NCI-H345 treated with DMSO at 0.1 percent for 48 hours (cell line): Measurements from ENCODE around the gene AQP12B.

Source experiments
- DNase-seq: peaks from one replicate; lab custom pipeline; 2025; ENCODE audit not compliant: unreplicated experiment; lab: John Stamatoyannopoulos, UW

AQP12B gene

DNA sequence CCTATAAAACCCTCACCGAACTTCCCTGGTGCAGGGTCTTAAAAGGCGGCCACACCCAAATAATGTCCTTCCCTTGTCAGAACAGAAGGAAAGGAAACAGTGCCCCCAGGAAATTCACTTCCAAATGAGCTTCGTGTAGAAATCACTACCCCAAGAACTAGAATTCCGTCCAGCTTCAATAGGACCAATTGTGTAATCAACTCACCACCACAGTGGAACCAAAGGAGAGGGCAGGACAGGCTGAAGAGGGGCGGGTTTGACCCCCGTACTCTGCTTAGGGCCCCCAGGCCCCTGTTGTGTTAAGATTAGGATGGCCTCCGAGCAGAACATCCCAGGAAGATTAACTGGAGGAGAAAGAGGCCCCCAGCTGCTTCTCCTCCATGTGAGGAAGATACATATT, 33.4 kb downstream of the AQP12B start:
- DNase-seq, result no peak

DNA sequence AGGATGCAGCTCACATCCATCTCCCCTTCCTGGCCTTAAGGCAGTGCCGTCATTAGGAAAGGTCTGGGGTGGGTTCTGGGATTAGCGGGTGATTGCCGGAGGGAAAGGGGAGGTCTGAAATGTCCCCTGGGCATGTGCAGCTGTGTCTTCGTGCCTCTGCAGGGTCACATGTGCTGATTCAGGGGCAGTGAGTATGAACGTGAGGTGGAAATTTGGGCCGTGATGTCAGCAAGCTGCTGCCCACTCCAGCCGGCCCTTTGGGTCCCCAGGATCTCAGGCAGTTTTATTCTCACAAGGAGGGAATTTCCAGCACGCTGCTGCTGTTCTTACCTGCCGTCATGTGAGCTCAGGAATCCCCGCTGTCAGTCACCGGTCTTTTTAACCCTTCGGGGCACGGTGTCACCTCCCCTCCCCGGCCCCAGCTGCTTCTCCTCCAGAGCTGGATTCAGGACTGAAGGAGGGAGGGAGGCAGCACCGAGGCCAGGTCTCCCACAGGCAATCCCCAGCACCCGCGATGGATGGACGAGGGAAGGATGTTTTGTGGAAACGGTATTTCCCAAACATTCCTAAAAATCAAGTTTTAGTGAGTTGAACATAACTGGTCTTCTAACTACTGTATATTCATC, 33.9 kb downstream of the AQP12B start:
- no peak for DNase-seq

DNA sequence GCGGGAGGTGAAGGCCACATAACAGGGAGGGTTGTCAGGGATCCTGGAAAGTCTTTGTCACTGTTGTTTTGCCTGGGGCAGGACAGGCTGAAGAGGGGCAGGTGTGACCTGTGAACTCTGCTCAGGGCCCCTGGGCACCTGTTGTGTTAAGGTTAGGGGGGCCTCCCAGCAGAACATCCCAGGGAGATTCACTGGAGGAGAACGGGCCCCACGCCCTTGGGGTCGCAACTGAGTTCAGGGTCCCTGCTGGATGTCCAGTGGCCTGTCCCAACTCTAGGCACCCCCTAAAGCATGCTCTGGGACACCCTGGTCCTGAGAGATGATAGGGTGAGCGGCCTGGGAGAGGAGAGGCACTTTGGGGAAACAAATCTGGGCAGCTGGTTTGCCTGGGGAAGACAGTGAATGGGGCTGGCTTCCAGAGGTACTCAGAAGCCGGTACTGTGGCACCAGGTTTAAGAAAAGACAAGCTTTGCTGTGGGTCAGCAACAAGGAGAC, 34.5 kb downstream of the AQP12B start:
- no peak for DNase-seq

DNA sequence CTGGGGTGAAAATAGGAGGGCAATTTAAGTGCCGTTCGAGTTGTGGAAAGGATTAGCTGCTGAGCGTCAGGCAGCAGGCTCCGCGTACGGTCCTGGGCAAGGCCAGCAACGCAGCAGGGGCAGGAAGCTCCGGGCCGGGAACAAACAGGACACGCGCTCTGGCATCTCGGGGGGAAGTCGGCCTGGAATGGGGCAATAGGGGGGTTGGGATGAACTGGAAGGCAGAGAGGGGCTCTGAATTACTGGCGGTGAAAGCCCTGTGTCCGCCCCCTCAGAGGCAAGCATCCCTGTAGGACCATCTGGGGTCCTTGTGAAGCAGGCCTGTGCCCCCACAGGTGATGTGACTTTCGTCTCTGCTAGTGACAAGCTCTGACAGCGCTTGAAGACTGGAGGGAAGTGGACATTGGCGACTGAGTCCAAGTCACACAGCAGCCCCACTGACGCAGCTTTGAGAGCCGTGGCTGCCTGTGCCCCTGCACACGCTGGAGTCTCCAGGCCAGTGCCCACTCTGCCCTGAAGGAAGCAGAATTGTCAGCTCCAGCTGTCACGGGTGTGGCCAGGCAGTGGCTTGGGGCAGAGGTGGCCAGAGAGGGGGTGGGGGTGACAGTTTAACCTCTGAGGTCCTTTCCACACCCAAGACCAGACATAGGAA, 35.1 kb downstream of the AQP12B start:
- DNase-seq, result no peak

DNA sequence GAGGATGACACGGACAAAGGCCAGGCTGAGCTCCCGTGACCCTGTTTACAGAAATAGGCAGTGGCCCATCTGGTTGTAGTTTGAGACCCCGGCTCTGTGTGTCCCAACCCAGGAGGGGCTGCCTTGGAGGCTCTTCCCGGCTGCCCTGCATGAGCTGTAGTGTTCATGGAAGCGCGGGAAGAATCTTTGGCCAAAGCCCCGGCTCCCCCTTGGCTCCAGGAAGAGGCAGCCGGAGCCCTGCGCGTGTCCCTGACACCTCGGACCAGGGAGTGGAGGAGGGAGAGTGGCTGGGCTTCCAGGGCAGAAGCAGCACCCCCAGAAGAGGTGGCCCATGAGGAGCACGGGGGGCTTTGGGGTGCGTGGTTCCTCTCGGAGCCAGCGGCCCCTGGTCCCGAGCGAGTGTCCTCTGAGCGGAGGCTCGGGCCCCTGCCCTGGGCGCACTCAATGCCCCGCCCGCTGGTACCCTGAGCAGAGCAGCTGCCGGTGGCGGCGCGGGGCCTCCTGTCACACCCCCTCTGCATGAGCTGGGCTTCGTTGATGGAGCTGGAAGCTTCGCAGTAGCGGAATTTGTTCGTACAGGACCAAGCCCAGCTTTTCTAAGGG, 35.7 kb downstream of the AQP12B start:
- no peak for DNase-seq

DNA sequence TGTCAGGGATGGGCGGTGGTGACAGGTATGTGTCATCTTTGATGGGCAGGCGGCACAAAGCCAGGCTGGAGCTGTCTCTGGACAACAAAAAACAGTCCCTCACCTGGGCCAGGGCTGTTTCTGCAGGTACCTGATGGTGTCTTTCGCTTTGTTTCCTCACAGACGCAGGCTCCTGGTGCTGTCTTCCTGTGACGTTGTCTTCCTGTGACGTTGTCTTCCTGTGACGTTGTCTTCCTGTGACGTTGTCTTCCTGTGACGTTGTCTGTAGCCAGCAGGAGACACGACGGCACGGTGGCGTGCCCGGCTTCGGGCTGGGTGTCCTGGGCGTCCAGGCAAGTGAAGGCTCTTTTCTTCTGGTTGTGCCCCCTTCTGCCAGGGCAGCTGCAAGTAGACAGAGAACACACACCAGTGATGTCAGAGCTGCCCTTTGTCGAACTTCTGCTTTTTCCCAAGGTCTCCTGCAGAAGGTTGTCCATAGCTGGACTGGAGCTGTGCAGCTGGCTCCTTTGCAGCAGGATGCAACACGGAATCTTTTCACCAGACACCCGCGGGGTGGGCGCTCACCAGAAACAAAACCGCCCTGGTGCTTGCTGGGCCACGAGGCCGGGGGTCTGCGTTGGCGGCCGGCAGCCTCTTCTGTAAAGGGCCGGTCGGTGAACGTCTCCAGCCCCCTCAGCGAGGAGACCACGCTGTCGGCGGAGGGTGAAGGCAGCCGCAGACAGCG, 36.3 kb downstream of the AQP12B start:
- DNase-seq, result no peak

DNA sequence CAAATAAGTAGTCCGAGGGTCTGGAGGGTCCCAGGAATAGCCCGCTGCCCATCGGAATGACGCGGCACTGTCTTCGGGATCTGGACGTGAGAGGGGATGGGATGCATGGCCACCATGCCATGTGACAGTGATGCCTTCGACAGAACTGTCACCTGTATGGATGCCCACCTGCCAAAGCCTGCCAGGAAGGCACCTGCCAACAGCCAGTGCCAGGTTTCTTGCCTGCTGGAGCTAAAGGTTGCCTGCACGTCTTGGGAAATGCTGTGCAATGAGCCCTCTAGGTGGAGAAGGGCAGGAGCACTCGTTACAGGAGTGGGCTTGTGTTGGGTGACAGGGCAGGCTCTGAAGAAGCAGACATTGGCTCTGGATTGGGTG, 36.9 kb downstream of the AQP12B start:
- no peak for DNase-seq

DNA sequence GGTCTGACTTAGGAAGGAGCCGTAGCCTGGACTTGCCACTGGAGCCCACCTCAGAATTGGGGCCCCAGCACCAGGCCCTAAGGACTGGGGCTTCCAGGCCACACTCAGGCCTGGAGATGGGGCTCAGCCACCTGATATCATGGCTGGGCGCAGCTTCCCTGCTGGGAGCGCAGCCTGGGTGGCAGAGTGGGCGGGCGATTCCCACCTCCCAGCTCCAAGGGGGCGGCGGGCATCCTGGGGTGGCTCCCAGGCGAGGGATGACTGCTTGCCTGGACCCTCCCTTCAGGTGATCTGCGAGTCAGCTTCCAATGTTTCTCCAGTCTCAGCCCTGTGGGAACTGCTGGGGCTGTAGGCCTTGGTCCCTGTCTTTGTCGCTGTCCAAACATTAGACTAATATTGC, 37.3 kb downstream of the AQP12B start:
- DNase-seq, result no peak

DNA sequence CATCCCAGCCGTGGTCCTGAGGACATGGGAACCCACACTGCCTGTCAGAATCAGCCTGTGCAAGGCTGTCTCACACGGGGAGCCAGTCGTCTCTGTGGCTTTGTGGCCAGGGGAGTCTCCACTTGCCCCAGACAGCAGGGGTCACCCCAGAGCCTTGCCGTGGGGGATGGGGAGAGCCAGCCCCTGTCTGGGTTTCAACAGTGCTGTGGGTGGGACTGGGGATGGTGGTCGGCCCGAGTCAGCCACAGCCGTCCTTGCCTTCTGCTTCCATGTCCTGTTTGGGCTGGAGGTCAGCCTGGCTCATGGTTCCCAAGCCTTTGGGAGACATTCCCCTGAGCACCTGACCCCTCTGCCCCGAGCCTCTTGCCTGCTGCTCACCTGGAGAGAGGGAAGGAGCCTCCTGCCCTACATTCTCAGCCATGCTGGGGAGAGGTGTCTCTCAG, 37.8 kb downstream of the AQP12B start:
- no peak for DNase-seq

DNA sequence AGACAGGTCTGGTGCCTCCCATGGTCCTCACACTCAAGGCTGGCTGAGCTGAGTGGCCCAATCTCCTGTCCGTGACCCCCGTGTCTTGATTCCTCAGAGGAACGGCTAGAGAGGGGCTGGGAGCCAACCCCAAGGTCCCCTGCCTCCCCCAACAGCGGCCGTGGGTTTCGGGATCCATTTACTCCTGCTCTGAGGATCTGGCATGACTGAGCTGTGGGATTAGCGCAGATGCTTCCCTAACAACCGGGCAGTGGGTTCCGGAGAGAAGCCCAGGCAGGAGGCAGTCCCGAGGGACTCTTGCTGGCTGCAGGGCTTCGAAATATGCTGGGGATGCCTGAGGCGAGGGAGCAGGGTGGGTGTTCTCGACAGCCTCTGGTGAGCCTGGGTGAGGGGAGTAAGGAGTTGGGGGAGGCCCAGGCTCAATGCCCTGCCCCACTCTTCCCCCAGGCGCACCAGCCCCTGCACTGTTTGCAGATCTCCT, 38.5 kb downstream of the AQP12B start:
- no peak for DNase-seq

DNA sequence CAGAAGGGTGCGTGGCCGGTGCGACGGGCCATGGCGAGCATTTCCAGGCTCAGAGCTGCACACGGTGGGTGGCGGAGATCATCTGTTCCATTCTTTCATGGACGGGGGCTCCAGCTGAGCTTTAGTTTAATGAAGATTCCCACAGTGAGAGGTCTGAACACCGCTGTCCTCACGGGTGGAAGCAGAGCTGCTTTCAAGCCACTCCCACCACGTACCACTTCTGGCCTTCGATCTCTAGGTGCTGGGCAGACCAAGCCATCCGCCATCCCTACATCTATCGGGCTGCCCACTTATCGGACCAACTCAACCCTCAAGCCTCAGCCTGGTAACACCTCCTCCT, 38.9 kb downstream of the AQP12B start:
- DNase-seq, result no peak

DNA sequence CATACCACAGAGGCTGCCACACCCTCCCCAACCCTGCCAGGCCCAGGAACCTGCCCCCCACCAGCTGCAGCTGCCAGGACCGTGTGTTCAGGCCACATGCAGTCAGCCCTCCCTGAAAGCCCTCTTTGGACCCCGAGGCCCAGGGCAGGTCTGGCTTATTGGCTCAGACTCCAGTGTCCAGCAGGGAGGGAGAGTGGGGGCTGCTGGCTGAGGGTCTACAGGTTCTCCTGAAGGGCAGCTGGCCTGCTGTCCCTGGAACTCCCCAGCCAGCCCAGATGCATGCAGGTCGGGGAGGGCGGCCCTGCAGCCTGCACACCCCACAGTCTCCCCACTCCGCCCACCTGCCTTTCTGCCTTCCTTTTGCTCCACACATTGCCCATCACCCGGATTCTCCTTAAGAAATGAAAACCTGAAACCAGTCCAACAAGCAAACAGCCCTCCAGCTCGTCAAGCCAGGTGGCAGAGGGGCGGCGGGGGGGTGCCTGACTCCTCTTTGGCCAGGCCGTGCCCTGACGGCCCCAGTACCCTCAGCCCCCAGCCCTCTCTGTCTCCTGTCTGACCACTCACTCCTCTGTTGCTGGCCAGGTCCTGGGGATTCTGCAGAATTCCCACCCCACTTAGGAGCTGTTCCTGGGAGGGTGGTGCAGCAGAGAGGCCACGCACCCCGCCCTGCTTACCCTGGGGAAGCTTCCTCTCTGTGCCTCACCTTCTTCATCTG, 39.4 kb downstream of the AQP12B start:
- no peak for DNase-seq

DNA sequence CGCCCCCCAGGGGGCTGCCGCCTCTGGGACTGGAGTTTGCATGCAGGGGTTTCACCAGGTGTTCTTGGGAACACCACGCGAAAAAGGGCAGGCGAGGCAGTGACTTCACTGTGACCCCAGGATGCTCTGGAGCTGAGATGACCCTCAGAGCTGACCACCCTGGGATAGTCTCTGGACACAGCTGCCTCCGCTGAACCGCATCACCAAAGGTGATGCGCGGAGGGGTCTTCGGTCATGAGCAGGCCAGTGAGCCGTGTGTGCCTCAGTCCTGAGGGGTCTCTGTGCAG, 39.9 kb downstream of the AQP12B start:
- no peak for DNase-seq

DNA sequence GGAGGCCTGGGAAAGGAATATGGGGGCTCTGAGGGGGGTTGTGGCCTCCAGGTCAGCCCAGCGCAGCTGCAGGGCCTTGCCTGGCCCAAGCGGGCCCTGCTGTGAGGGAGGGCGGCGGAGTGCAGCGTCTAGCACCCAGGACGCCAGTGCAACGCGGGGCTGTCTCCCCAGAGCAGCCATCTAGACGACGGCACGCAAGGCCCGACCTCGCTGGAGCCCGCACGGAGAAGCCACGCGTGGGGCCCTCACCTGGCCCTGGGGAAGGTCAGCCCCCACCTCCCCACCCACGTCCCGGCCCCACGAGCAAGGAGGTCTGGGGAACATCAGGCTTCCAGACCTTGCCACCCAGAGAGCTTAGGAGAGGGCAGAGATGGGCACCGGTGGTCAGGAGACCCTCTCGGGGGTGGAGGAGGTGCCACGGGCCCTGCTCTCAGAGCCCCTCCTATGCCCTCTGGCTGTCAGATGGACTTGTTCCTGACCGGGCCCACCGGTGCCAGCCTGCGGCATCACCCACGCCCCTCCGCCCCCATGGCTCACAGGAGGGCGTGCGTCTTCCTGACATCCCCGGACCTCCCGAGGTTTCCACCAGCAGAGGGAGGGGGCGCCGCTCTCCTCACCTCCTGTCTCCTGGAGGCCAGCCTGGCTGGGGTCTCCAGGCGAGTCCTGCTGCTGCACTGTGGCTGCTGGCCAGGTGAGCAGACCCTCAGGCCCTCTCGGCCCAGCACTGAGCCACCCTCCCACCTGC, 40.5 kb downstream of the AQP12B start:
- no peak for DNase-seq

DNA sequence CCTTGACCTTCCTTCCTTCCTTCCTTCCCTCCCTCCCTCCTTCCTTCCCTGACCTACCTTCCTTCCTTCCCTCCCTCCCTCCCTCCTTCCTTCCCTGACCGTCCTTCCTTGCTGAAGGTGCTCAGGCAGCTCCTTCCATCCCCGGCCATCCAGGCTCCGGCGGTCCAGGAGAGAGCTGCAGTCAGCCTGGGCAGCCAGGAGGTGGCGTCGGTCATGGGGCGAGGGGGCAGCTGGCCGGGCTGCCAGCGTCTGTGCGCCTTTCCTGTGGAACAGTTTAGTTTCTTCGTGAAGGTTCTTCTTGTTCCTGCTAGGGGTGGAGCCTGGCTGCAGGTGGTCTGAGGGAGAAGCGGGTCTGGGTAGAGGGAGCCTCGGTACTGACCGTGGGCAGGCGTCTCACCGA, 41.7 kb downstream of the AQP12B start:
- peak; percentile 17 for DNase-seq

DNA sequence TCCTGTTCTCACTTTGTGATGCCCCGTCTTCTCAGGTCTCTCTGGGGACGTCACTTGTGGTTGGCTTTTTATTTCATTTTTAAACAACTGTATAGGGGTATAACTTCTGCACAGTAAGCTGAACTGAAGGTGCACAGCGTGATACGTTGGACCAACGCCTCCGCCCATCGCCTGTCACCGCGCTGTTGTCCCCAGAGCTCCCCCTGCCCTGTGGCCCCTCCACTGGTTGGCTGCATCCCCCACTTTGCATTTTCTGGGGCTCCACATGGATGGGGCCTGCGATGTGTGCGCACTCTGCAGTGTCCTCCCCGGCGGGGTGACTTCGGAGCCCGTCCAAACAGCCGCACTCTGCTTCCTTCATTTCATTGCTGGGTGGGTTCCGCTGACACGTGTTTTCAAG, 43.1 kb downstream of the AQP12B start:
- no peak for DNase-seq

DNA sequence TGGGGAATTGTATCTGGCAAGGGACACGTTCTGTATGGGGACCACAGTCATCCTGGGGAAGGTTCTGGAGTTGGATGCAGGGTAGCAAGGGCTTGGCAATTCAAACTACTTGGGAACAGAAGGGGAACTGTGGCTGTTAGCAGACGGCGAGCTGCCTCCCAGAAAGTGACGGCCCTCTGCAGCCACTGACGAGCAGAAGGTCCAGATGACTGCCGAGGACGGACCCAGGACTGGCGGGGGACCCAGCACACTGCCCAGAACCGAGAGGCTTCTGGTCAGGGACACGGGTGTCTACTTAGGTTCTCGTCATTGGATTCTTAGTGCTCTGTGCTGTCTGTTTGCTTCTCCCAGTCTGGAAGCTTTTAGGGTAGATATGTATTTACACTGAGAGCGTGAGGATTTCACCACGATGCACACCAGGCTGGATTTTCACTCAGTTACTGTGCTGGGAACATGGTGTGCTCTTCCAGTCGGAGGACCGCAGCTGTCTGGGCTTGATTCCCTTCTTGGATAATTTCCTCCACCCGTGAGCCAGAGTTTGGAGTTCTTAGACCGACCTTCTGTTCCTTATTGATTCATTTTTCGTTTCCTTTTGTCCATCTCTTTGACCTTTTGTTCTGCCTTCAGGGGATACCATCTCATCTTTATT, 44.0 kb downstream of the AQP12B start:
- DNase-seq, result no peak

DNA sequence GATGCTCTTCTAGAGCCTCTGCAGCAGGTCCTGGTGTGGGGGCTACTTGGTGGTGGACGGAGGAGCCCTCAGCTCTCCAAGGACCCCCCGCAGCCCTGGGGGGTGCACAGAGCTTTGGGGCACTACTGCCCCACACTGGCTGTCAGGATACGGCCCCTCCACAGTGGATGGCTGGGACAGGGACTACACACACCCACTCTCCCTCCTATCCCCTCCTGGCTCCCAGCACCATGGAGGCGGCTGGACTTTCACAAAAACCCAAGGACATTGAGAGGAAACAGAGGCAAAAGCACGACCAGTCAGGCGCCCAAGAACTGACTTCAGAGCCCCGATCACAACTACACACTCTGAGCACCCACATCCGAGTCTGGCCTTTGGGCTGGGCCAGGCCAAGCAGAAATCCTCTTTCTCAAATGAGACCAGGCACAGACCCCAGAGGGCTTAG, 44.8 kb downstream of the AQP12B start:
- no peak for DNase-seq

DNA sequence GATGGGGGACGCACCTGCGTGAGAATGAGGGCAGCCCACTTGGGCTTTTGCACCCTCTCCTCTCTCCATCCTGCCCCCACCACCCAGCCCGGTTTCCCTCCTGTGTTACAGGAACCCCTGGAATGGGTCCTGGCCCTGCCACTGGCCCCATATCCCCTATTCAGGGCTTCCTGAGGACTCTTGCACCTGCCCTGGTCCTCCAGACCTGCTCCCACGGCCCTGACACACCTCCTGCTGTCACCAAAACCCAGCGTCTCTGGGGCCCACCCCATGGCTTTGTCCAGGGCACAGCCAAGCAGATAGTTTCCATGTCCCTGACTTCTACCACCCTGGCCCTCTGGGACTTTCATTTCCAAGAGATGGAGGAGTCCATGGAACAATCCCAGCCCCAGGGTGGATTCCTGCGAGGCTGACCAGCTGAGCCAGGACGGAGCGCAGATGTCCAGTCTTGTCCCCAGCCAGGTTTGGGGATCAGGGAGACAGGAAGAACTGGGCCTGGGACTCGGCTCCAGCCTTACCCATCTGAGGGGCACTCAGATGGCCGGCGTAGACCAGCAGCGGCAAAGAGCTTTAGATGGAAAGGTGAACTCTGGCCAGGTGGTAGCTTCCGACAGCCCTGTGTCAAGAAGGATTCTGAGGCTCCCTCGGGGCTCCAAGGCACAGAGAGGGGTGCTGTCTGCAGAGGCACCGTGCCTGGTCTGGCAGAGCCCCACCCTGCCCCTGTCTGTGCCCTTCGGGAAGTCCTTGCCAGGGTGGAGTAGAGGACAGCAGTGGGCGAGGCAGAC, 45.4 kb downstream of the AQP12B start:
- no peak for DNase-seq
